Endometrial microvascular endothelial cells (primary cell): ENCODE measurements around the gene ZNF319. TPM values are rescaled to one million over a fixed set of nuclear protein-coding genes. Genes with fewer than 3 reads are reported as not detected.

Experiments used
- in situ Hi-C: cut with HindIII; loops from 2 replicates; pipeline ENCODE4 v1.10.0; 2017; ENCODE audit warnings: low sequenced_read_pairs, low pct_unique_long_range_greater_than_20kb; ENCODE audit errors: inconsistent ontology term
- total RNA-seq: library from RNA; depleted of rRNA; stranded (reverse); fragments of >200 nt; gene quantifications from one replicate; pipeline ENCODE4 v1.2.3, GENCODE V29; 2015; ENCODE audit errors: inconsistent ontology term

The ZNF319 gene
- total RNA-seq, 1 donor from 2014 or later = 5.2 TPM

DNA sequence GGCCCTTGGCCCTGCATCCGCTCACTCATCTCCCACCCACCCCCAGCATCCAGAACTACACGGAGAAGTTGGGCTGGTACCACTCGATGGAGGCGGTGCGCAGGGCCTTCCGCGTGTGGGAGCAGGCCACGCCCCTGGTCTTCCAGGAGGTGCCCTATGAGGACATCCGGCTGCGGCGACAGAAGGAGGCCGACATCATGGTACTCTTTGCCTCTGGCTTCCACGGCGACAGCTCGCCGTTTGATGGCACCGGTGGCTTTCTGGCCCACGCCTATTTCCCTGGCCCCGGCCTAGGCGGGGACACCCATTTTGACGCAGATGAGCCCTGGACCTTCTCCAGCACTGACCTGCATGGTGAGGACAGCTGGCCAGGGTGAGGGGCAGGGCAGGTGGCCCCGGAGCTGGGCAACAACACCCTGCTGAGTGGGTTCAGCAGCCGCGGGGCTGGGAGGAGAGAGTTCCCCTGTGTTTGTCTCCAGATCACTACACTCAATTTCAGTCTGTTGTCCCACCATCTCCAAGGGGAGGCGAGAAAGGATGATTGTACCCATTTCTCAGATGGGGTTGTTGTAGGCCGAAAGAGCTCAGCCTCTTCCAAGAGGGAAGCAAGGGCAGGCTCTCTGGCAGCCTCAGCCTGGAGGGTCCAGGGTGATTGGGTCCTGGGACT is 39.5 kb upstream of the ZNF319 start:
- in situ Hi-C loops = loop anchor here (10.0 kb wide), 1 partner anchor 85 kb away; the partner anchor contains the start of gene CFAP20

DNA sequence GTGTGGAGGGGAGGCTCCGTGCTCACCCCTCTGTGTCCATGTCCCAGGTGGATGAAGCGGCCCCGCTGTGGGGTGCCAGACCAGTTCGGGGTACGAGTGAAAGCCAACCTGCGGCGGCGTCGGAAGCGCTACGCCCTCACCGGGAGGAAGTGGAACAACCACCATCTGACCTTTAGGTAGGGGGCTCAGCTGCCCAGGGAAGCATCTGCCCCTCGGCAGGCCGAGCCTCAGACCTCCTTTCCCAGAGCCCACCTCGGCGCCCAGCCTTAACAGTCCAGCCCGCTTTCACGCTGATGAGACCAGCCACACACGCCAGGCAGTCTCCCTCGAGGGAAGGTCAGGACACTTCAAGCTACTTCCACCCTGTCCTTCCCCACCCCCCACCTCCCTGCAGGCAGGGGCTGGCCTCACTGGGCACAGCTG is 37.8 kb upstream of the ZNF319 start:
- in situ Hi-C loops = loop anchor here (10.0 kb wide), 1 partner anchor 87 kb away; the partner anchor contains the start of gene CFAP20

DNA sequence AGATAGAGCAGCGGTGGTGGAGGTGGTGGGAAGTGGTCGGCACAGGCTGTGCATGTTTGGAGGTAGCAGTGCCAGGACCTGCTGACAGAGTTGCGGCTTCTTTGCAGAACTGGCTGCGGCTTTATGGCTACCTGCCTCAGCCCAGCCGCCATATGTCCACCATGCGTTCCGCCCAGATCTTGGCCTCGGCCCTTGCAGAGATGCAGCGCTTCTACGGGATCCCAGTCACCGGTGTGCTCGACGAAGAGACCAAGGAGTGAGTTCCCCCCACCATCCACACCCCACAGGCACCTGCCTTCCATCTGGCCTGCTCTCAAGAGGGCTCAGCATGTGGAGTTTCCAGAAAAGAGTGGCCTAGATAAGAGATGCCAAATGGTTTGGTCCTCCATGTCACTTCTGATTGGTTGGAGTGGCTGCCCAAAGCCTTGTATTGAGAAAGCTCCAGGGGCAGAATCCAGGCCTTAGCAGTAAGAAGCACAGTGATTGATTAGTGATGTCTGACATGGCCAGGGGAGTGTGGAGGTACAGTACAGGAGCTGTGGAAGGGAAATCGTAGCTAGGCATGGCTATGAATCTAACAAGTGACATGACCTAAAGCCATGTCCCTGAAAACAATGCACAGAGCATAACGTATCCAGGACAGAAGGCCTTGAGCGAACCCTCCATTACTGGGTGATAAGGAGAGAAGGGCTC is 37.0 kb upstream of the ZNF319 start:
- in situ Hi-C loops = loop anchor here (10.0 kb wide), 1 partner anchor 87 kb away; the partner anchor contains the start of gene CFAP20

DNA sequence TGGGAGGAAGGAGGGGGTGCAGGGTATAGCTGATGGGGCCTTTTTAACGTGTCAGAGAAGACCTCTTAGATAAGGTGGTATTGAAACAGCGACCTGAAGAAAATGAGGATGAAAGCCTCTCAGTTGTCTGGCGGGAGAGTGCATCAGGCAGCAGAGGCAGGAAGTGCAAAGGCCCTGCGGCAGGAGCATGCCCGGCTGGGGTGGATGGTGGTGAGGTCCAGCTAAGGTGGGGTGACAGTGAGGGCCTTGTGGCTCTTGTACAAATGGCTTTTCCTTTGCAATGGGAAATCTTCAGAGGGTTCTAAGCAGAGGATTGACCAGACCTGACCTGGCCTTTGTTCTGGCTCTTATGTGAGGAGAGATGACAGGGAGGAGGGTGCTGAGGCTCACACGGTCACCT is 36.5 kb upstream of the ZNF319 start:
- in situ Hi-C loops = loop anchor here (10.0 kb wide), 1 partner anchor 88 kb away; the partner anchor contains the start of gene CFAP20

DNA sequence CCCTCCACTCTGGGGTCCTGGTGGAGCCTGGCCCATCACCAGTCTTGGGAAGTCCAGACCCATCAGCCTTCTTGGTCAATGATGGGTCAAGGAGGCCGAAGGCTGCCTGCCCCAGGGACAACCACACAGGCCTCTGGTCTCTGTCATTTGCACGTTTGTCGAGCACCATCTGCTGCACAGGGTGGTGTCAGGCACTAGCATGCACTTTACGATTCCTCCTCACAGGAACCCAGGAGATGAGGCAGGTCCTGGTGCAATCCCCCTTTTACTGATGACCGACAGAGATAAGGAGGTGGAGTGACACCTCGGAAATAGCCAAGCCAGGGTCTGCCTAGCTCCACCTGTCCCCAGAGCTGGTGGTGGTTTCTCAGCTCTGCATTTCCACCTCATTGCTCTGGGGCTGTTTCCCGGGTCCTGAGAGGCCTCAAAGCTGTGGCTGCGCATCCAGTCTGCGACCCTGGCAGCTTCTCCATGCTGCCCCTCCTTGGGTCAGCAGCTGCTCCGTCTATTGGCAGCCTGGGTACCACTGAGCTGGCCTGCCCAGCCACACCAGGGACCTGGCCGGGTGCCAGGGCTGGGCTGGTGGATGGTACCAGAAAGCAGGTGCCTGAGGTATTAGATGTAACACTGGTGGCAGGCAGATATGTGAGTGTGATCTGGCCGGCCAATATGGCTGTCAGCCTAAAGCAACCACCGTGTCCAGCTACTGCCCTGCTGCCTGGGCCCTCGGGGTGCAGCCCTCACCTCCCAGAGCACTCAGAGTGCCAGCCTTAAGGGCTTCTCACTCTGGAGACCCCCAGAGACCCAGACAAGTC is 35.1 kb upstream of the ZNF319 start:
- in situ Hi-C loops = loop anchor here (10.0 kb wide), 1 partner anchor 89 kb away; the partner anchor contains the start of gene CFAP20

DNA sequence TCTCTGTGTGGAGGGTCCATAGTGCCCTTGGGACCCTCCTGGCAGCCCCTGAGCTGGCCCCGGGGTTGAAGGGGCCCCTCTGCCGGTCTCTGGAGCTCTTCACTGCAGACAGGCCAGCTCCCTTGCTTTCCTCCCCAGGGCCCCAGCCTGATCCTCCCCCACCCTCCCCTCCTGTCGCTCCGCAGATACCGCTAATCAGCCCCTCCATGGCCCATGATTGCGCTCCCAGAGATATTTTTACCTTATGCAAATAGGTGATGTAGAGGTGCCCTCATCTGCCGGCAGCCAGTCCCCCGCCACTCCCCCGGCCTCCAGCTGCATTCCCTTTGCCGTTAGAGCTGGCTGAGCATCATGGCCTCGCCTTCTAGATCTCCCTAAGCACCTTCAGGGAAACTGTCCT is 34.3 kb upstream of the ZNF319 start:
- in situ Hi-C loops = loop anchor here (10.0 kb wide), 1 partner anchor 90 kb away; the partner anchor contains the start of gene CFAP20

DNA sequence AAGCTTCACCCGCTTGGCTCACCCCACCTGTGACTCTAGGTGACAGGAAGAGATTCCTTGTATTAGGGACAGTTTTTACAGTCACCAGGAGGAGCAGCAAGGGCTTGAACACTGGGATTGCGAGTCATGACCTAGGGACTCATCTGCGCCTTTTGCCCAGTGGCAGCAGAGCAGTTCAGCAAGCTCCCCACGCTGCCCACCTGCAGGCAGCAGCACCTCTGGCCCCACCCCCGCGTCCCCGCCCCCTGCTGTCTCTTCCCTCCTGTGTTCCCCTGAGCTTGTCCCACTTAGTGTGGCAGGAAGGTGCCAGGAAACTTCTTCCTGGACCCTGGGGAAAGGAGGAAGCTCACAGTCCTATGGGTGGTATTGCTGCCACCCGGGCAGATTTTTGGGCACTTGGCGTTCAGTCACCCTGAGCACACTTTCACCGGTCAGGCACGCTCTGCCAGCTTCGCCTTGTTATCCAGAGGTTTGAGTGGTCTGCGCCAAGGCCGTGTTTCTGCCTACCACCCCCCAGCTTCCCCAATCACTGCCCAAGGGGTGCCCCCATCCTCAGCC is 33.7 kb upstream of the ZNF319 start:
- in situ Hi-C loops = loop anchor here (10.0 kb wide), 1 partner anchor 91 kb away; the partner anchor contains the start of gene CFAP20

DNA sequence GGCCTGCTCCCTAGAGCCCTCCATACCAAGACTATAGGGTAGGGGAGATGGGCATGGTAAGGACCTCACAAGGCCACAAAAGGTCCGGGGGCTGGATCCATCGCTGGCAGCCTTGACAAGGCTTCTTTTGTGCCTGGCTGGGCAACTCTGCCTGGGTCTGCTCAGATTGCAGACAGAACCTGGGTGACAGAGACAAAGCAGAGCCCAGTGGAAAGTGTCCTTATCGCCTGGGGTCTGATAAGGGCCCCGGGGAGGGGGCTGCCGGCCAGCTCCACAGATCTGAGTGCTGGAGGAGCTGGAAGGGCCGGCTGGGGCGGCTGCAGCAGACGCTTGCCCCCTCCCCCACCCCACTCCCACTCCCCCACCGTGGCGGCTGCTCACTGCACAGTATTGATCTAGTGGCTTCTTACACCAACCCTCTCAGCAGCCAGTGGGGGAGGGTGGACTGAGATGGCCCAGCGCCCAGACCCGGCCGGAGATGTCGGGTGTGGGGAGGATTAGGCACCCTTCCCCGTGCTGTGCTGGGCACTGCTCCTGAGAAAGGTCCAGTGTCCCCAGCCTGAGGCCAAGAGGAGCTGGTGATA is 32.3 kb upstream of the ZNF319 start:
- in situ Hi-C loops = loop anchor here (10.0 kb wide), 1 partner anchor 92 kb away; the partner anchor contains the start of gene CFAP20

DNA sequence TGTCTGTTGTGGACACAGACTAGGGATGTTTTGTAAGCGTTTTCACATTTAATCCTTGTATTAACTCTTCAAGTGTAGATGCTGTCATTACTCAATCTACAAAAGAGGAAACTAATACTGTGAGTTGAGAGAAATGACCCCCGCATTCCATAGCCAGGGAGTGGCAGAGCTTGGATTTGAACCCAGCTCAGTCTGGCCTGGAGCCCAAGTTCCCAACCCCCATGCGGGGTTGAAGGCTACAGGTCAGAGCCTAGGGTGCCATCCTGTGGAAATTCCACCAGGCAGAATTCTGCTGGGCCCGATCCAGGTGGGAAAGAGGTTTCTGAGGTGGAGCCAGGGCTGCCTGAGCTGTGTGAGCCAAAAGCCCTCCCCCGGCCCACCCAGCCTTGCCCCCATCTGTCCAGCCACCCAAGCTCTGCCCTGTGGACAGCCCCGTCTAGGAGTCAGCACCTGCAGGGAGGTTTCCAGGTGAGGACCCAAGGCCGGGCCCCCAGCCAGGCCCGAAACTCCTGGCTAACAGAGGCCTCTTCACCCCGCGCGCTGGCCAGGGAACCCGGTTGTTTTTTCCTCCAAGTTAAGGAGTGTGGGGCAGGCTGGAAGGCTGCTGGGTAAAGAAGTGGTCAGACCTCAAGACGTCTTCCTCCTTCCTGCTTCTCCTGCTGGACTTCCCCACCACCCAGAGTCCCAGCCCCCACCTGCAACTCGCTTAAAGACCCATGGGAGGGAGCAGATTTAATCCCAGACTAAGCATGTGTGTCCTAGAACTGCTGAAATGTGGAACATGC is 30.7 kb upstream of the ZNF319 start:
- in situ Hi-C loops = loop anchor here (10.0 kb wide), 1 partner anchor 94 kb away; the partner anchor contains the start of gene CFAP20

DNA sequence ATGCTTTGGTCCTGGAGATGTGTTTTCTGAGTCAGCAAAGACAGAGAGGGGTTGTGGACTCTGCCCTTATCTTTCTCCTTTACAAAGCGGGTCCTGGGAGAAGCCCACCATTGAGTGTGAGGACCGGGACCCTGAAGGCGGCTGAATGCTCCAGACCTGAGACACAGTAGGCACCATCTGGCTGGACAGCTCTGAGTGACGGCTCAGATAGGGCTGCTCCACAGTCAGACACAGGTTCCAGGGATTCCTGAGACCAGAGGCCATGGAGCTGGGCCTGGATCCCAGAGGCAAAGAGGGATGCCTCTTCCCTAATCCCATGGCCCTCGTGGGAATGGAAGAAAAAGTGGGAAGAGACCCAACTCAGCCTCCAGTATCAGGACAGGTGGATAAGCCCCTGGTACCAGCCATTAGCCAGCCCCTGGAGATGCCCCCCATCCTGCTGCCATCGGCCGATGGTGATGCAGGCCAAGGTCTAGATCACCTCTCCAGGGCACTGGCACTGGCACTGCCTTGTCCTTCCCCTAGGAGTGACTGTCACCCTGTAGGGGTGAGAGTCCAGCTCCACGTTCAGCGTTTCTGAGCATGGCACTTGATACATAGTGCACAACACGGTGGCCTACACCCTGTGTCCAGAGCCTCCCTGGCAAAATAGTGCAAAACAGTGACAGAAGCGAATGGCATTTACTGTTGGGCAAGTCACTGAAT is 29.8 kb upstream of the ZNF319 start:
- in situ Hi-C loops = loop anchor here (10.0 kb wide), 1 partner anchor 95 kb away; the partner anchor contains the start of gene CFAP20

DNA sequence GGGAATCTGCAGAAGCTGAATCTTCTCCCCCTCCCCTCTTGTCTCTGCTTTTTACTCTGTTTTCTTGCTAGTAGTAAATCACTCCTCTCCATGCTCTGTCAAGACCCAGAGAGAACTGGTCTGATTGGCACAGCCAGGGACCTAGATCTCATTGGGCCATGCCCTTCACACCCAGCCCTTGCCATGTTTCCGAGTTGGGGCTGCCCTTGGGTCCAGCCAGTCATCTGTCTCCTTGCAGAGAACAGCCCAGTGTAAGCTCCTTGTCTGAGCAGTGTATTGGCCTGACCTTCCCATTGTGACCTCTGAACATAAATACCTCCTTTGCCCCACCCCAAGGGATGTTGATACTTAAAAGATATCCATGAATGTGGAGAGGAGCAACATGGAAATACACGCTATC is 28.9 kb upstream of the ZNF319 start:
- in situ Hi-C loops = loop anchor here (10.0 kb wide), 1 partner anchor 65 kb away; no protein-coding TSS in a partner anchor

DNA sequence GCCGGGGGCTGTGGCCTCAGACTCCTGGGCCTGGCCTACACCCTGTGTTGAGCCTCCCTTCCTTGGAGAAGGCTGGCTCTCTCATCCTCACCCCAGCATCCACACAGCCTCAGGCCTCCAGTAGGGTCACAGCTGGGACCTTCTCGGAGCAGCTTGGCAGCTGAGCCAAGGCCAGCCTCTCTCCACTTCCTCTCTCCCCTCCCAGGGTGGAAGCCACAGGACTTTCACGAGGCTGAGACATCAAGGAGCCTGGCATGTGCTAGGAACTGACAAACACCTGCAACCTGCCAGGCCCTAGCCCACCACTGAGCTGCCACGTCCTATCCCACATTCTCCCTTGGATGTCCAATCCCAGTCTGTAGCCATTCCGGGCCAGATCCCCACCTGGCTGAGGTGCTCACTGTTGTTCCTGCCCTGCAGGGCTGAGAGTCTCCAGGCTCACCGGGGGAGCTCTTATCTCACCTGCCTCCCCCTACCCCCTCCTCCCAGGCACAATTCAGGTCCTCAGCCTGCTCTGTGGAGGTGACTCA is 28.1 kb upstream of the ZNF319 start:
- in situ Hi-C loops = loop anchor here (10.0 kb wide), 1 partner anchor 66 kb away; no protein-coding TSS in a partner anchor

DNA sequence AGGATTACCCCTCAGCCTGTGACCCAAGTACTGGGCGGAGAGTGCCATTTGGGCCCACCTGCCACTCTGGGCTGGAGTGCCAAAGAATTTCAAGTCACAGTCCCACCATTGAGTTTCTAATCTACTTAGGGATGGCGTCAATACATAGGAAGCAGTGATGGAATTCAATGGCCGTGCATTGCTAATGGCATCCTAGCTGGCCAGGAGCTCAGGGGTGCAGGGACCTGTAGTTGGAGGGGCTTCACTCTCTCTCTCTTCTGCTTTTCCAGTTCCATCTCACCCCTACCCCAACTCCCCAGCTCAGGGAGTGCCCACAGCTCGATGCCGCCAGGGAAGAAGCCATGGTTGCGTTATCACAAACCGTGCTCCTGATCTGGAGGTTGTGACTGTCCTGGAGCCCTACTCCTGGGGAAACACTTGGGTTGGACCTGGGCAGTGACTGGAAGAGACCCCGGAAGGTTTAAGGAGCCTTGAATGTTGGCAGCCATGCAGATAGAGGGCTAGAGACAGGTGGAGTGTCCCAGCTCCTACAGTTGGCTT is 27.5 kb upstream of the ZNF319 start:
- in situ Hi-C loops = loop anchor here (10.0 kb wide), 1 partner anchor 67 kb away; no protein-coding TSS in a partner anchor

DNA sequence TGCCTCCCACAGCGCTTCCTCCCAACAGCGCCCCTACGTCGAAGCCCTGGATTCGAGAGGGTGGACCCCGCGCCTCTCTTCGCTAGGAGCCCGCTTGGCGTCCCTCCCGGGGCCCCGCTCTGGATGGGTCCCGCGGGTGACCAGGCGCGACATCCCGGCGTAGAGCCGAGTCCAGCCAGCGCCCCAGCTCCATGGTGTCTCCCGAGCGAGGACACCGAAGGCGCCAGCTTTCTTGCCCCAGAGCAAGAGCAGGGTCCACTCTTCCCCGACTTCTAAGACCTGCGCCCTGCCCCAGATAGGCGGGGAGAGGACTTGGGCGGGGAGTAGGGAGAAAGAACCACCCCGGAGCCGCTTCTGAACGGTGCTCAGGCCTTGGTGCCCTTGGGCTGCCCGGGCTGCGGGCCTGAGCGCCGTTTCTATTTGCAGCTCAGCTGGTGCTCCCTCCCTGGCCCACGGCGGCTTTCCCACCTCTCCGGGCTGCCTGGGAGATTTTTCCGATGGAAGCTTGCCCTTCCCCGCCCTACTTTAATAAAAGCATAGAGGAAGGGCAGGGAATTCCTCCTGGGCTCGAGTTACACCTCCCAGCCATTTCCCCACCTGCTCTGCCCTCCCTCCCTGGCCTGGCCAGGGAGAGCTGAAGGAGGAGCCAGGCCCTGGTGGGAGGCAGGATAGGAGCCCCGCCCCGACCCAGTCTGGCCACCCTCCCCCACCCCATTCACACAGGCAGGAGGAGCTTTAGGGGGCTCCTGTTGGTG is 26.9 kb upstream of the ZNF319 start:
- in situ Hi-C loops = loop anchor here (10.0 kb wide), 1 partner anchor 67 kb away; no protein-coding TSS in a partner anchor

DNA sequence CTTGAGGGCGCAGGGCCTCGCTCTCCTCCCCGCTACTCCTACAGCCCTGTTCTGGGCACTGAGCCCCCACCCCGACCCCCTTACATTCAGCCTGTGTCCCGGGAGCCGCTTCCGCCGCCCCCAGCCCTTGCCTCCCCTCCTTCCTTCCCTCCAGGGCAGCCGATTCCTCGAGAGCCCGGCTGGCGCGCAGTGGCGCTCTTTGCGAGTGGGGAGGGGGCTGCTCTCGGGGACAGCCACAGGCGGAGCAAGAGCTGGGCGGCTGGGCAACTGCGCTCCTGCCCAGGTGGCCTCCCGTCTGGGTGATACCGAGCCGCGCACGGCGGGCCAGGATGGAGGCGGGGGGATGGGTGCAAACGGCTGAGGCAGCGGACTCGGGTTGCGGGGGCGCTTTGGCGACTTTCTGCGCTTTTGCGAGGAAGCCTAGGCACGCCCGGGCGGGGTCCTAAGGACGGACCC is 26.3 kb upstream of the ZNF319 start:
- in situ Hi-C loops = loop anchor here (10.0 kb wide), 1 partner anchor 68 kb away; no protein-coding TSS in a partner anchor
